Measurements from ENCODE around the gene GABBR1. TPM values are rescaled to one million over a fixed set of nuclear protein-coding genes. Genes with fewer than 3 reads are reported as not detected.

Gene GABBR1
- polyA plus RNA-seq, 1 donor (not counting 4 experiments of a cell fraction or from before 2014, with no cell fraction given) = 18.9 TPM

DNA sequence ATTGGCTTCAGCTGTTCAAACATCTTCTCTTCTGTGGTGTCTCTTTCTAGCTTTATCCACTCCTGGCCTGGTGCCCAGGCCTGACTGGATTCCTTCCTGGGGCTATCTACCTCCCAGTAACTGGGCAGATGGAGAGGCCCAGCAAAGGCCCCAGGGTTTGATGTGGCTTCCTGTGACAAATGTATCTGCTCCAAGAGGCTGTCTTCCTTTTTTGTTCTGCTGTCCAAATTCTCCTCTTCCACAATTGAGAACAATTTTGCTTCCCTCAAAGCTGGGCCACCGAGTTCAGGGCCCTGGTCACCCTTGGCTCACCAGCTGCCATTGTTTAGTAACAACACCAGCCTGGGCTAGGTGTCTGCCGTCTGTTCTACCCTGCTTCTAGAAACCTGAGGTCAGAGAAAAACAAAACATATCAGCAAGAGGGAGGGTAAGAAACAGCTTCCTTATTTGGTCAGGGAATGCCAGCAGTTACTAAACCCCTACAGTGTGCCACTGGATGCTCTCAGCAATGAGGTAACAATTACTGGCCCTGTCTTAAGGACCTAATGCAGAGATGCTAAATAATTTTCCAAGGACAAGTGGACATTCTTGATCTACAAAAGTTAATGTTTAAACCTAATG lies 44.1 kb upstream of the GABBR1 start:
- Histone ChIP-seq H3K36me3 (ENCODE audit: control insufficient read depth in 2 of 2, extremely low read depth in 1 of 2, insufficient read depth in 2 of 2, low read length in 2 of 2) (peaks cover 0 to 2% of the 10 kb centered on the region in 2 experiments), H4K20me1 (ENCODE audit: control insufficient read depth, extremely low read depth, insufficient read depth, low read length) (no peaks in the 10 kb centered on the region), H3K4me1 (ENCODE audit: control insufficient read depth, extremely low read depth, insufficient read depth, low read length) (peaks cover 48% of the 10 kb centered on the region), H3K9ac (ENCODE audit: control insufficient read depth, extremely low read depth, insufficient read depth, low read length) (peak overlapping the region; percentile 78), H3K4me2 (ENCODE audit: control insufficient read depth, extremely low read depth, insufficient read depth, low read depth, low read length) (peak overlapping the region; percentile 81), H3K27ac (ENCODE audit: control insufficient read depth, insufficient read depth, low read length) (peak overlapping the region; percentile 92), H3K79me2 (ENCODE audit: control insufficient read depth, insufficient read depth, low read length) (peaks cover 5% of the 10 kb centered on the region), H3K9me1 (ENCODE audit: control insufficient read depth, extremely low read depth, insufficient read depth, low read length) (no peaks in the 10 kb centered on the region), H2AFZ (ENCODE audit: control insufficient read depth, low read length) (no peak overlapping the region), H3K4me3 (ENCODE audit: control insufficient read depth in 2 of 3, extremely low read depth in 1 of 3, insufficient read depth in 2 of 3, low read depth in 1 of 3, low read length in 3 of 3) (no peak overlapping the region), H3K9me3 (ENCODE audit: control insufficient read depth, low read depth, low read length) (peaks cover 5% of the 10 kb centered on the region), H3K27me3 (ENCODE audit: control insufficient read depth, extremely low read depth, insufficient read depth, low read length) (no peaks in the 10 kb centered on the region)
- DNase-seq (ENCODE audit: low read depth, low spot score) (peak; percentile 55), FAIRE-seq (peak; percentile 91)
- dilution Hi-C loops (cut with MboI; ENCODE audit: extremely low pct_ligation_motif_present, low sequenced_read_pairs) = no loop called here
- TF ChIP-seq, protein P1, sequence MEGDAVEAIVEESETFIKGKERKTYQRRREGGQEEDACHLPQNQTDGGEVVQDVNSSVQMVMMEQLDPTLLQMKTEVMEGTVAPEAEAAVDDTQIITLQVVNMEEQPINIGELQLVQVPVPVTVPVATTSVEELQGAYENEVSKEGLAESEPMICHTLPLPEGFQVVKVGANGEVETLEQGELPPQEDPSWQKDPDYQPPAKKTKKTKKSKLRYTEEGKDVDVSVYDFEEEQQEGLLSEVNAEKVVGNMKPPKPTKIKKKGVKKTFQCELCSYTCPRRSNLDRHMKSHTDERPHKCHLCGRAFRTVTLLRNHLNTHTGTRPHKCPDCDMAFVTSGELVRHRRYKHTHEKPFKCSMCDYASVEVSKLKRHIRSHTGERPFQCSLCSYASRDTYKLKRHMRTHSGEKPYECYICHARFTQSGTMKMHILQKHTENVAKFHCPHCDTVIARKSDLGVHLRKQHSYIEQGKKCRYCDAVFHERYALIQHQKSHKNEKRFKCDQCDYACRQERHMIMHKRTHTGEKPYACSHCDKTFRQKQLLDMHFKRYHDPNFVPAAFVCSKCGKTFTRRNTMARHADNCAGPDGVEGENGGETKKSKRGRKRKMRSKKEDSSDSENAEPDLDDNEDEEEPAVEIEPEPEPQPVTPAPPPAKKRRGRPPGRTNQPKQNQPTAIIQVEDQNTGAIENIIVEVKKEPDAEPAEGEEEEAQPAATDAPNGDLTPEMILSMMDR (optimal IDR thresholded peaks at IDR 0.05 in 1 of 3, IDR thresholded peaks at IDR 0.05 in 1 of 3, conservative IDR thresholded peaks at IDR 0.05 in 1 of 3; ENCODE audit: extremely low read depth in 1 of 3, insufficient read depth in 2 of 3, low read length in 3 of 3) = no peak
- no peak for TF ChIP-seq EZH2 (IDR thresholded peaks at IDR 0.05; ENCODE audit: low read length)

DNA sequence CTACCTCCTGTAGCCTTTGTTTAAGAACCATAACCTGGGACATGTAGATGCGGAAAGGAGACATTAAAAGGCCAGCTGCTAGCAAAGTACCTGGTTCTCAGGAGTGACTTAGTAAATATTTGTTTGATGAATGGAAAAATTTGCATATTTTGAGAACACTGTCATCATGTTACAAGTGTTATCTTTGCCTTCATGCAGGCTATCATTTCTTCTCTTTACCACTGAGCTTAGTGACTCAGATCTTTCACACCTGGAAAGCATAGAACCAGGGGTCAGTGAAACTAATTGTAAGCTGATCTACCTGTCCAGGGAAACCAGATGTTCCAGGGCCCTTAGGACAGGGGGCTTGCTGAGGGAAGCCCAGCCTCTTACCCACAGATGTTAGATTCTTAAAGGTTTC lies 42.6 kb upstream of the GABBR1 start:
- Histone ChIP-seq H3K79me2 (ENCODE audit: control insufficient read depth, insufficient read depth, low read length) (peaks cover 5% of the 10 kb centered on the region), H3K36me3 (ENCODE audit: control insufficient read depth in 2 of 2, extremely low read depth in 1 of 2, insufficient read depth in 2 of 2, low read length in 2 of 2) (peaks cover 0 to 2% of the 10 kb centered on the region in 2 experiments), H3K4me2 (ENCODE audit: control insufficient read depth, extremely low read depth, insufficient read depth, low read depth, low read length) (peak overlapping the region; percentile 25), H2AFZ (ENCODE audit: control insufficient read depth, low read length) (no peak overlapping the region), H3K9ac (ENCODE audit: control insufficient read depth, extremely low read depth, insufficient read depth, low read length) (peak overlapping the region; percentile 28), H3K4me3 (ENCODE audit: control insufficient read depth in 2 of 3, extremely low read depth in 1 of 3, insufficient read depth in 2 of 3, low read depth in 1 of 3, low read length in 3 of 3) (peak overlapping the region in 2 of 3 experiments; percentile 8 to 25), H3K9me3 (ENCODE audit: control insufficient read depth, low read depth, low read length) (peaks cover 3% of the 10 kb centered on the region), H3K27me3 (ENCODE audit: control insufficient read depth, extremely low read depth, insufficient read depth, low read length) (no peaks in the 10 kb centered on the region), H3K27ac (ENCODE audit: control insufficient read depth, insufficient read depth, low read length) (peak overlapping the region; percentile 67), H4K20me1 (ENCODE audit: control insufficient read depth, extremely low read depth, insufficient read depth, low read length) (no peaks in the 10 kb centered on the region), H3K4me1 (ENCODE audit: control insufficient read depth, extremely low read depth, insufficient read depth, low read length) (peaks cover 48% of the 10 kb centered on the region), H3K9me1 (ENCODE audit: control insufficient read depth, extremely low read depth, insufficient read depth, low read length) (no peaks in the 10 kb centered on the region)
- DNase-seq (ENCODE audit: low read depth, low spot score) (no peak), FAIRE-seq (peak; percentile 91)
- dilution Hi-C loops (cut with MboI; ENCODE audit: extremely low pct_ligation_motif_present, low sequenced_read_pairs) = no loop called here
- TF ChIP-seq EZH2 (IDR thresholded peaks at IDR 0.05; ENCODE audit: low read length) = no peak
- TF ChIP-seq, protein P1 (optimal IDR thresholded peaks at IDR 0.05 in 1 of 3, IDR thresholded peaks at IDR 0.05 in 1 of 3, conservative IDR thresholded peaks at IDR 0.05 in 1 of 3; ENCODE audit: extremely low read depth in 1 of 3, insufficient read depth in 2 of 3, low read length in 3 of 3) = no peak

Measured in keratinocyte (primary cell).